Skeletal muscle tissue (tissue), 4 donors: ENCODE results near the gene FAF1. TPM values are rescaled to one million over a fixed set of nuclear protein-coding genes. Genes with fewer than 3 reads are reported as not detected.

ENCODE experiments used
- H3K27ac ChIP-seq: one replicate; pipeline ENCODE4 v1.7.0; 2013; ENCODE audit warnings: mild to moderate bottlenecking, low read depth, low read length, inconsistent platforms
- H3K27me3 ChIP-seq, 3 donors: one replicate each; pipeline ENCODE4 v1.7.0; 2013; ENCODE audit warnings: low read length in 3 of 3; ENCODE audit not compliant: control insufficient read depth in 3 of 3, insufficient read depth in 3 of 3
- H3K36me3 ChIP-seq, 3 donors: one replicate each; pipeline ENCODE4 v1.7.0; 2013; ENCODE audit warnings: low read length in 3 of 3; ENCODE audit not compliant: control insufficient read depth in 3 of 3, insufficient read depth in 3 of 3
- H3K4me1 ChIP-seq, 3 donors: one replicate each; pipeline ENCODE4 v1.7.0; 2013; ENCODE audit warnings: low read length in 3 of 3, mild to moderate bottlenecking in 3 of 3; ENCODE audit not compliant: control insufficient read depth in 3 of 3, insufficient read depth in 3 of 3
- H3K4me3 ChIP-seq, 3 donors: one replicate each; pipeline ENCODE4 v1.7.0; 2013; ENCODE audit warnings: low read length in 3 of 3
- H3K9ac ChIP-seq, 3 donors: one replicate each; pipeline ENCODE4 v1.7.0; 2013; ENCODE audit warnings: low read length in 3 of 3, mild to moderate bottlenecking in 3 of 3, moderate library complexity in 2 of 3, low read depth in 1 of 3
- H3K9me3 ChIP-seq, 3 donors: one replicate each; pipeline ENCODE4 v1.7.0; 2013; ENCODE audit warnings: low read length in 3 of 3; ENCODE audit not compliant: control insufficient read depth in 3 of 3
- total RNA-seq: library from RNA; depleted of rRNA; stranded (reverse); fragments of >200 nt; gene quantifications from one replicate; pipeline ENCODE4 v1.2.3, GENCODE V29; 2014
- donor health status: Osteomylitis.

FAF1 gene
- total RNA-seq, 1 donor from 2014 or later, result 41.2 TPM

DNA sequence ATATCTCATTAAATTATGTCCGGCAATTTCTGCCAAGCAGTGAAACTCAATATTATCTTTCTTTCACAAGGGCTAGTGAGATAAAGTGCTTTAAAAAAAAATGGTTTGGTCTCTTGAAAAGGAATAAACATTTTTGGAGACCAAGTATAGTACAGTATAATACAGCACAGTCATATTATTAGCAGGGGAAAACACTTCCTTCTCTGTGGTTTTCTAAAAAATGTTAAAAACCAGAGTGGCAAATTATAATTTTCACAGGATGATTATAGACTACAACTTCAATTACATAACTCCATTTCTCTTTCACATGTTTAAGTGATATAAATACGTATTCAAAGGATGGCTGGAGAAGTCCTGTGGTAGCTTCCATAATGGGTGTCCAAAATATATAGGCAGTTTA is 366.6 kb downstream of the FAF1 start:
- H3K27ac ChIP-seq, result no peak overlapping the region
- peaks cover 4 to 12% (median 4%) of the 10 kb centered on the region in 3 donors for H3K36me3 ChIP-seq
- no peaks in the 10 kb centered on the region for H3K27me3 ChIP-seq
- H3K9ac ChIP-seq, result no peak overlapping the region
- H3K4me1 ChIP-seq, result no peaks in the 10 kb centered on the region
- H3K4me3 ChIP-seq, result no peak overlapping the region
- no peaks in the 10 kb centered on the region for H3K9me3 ChIP-seq

DNA sequence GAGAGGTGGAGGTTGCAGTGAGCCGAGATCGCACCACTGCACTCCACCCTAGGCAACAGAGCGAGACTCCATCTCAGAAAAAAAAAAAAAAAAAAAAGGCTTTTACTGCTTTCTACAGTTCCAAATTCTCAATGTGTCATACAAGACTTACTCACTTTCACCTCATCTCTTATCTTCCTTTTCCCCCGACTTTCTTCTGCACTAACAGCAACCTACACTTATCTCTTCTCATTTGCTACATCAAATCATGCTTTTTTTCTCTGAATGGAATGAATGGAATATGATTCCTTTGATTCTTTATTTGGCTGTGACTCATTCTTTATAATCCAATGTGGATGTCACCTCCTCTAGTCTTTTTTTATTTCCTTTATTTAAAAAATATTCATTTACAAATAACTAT is 368.5 kb downstream of the FAF1 start:
- Histone ChIP-seq H3K9me3 (no peaks in the 10 kb centered on the region), H3K9ac (no peak overlapping the region), H3K4me3 (no peak overlapping the region), H3K4me1 (no peaks in the 10 kb centered on the region), H3K27me3 (no peaks in the 10 kb centered on the region), H3K27ac (no peak overlapping the region), H3K36me3 (peaks cover 8 to 16% (median 10%) of the 10 kb centered on the region in 3 donors)

DNA sequence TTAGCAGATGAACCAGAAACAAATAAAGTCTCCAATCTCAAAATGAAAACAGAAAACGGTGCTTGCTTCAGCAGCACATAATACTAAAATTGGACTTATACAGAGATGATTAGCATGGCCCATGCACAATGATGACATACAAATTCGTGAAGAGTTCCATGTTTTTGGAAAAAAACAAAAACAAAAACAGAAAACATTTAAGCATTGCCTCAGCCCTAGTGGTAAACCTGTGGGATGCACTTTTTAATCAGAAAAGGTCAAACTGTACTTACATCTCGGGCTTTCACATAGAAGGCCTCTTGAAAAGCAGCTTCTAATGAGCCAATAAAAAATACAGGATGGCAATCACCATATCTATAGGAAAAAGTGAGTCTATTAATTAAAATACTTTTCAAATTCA is 377.7 kb downstream of the FAF1 start:
- no peak overlapping the region for H3K4me3 ChIP-seq
- no peak overlapping the region for H3K27ac ChIP-seq
- no peak overlapping the region for H3K9ac ChIP-seq
- H3K4me1 ChIP-seq, result no peaks in the 10 kb centered on the region
- H3K9me3 ChIP-seq, result no peaks in the 10 kb centered on the region
- H3K27me3 ChIP-seq, result no peaks in the 10 kb centered on the region
- H3K36me3 ChIP-seq, result peaks cover 0 to 6% (median 3%) of the 10 kb centered on the region in 3 donors

DNA sequence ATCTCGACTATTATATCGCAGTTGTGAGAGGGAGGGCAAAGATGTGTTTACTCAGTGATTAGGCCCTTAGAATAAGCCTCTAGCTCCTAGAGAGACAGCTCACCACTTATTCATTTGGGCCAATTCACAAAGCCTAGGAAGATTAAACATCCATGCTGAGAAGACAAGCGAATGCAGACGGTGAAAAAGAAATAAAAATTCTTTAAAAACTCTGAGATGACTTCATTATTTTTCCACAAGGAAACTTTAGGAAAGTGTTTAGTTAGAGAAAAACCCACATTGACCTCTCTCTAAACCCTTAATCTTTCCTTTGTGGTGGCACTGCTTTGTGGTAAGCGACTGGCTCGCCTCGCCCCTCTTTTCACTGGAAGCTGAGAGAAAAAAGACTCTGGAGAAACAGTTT is 390.0 kb downstream of the FAF1 start:
- Histone ChIP-seq H3K4me3 (no peak overlapping the region), H3K36me3 (peaks cover 0 to 5% (median 5%) of the 10 kb centered on the region in 3 donors), H3K4me1 (no peaks in the 10 kb centered on the region), H3K27me3 (no peaks in the 10 kb centered on the region), H3K27ac (no peak overlapping the region), H3K9me3 (no peaks in the 10 kb centered on the region), H3K9ac (no peak overlapping the region)

DNA sequence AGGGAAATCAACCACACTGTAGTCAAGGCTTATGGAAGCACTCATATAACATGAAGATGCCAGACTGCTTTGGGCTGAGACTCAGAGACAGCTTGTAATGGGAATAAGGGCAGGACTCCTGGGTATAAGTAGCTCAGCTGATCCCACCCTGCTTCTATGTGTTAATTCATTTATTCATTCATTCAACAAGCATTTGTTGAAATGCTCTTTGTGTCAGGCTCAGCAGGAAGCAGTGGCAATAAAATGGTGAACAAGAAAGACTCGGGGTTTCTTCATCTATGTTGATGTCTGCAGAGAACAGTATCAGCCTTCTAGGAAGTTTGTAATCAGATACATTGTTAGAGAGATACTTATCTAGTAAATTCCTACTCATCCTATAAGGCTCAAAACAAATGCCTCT is 391.3 kb downstream of the FAF1 start:
- H3K36me3 ChIP-seq, result peaks cover 0 to 5% (median 5%) of the 10 kb centered on the region in 3 donors
- no peak overlapping the region for H3K4me3 ChIP-seq
- H3K27me3 ChIP-seq, result no peaks in the 10 kb centered on the region
- no peaks in the 10 kb centered on the region for H3K4me1 ChIP-seq
- no peaks in the 10 kb centered on the region for H3K9me3 ChIP-seq
- no peak overlapping the region for H3K27ac ChIP-seq
- H3K9ac ChIP-seq, result no peak overlapping the region

DNA sequence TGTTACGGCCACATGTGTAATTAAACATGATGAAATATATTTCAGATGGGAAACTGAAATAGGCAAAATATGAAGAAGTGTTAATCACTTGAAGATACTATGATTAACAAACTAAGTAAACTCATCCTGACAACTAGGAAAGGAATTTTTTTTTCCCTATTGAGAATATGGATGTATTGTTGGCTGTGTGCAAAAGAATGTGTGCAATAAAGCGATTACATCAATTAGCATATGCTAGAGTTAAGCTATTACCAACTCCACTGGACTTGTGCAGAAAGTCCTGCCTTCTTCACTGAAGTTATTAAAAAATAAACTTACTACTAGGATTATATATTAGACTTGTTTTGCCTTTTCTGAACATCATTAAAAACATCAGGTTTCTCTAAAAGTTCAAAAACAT is 393.7 kb downstream of the FAF1 start:
- H3K4me1 ChIP-seq, result no peaks in the 10 kb centered on the region
- no peaks in the 10 kb centered on the region for H3K9me3 ChIP-seq
- H3K27me3 ChIP-seq, result no peaks in the 10 kb centered on the region
- H3K27ac ChIP-seq, result no peak overlapping the region
- no peak overlapping the region for H3K4me3 ChIP-seq
- no peak overlapping the region for H3K9ac ChIP-seq
- peaks cover 0 to 5% (median 5%) of the 10 kb centered on the region in 3 donors for H3K36me3 ChIP-seq

DNA sequence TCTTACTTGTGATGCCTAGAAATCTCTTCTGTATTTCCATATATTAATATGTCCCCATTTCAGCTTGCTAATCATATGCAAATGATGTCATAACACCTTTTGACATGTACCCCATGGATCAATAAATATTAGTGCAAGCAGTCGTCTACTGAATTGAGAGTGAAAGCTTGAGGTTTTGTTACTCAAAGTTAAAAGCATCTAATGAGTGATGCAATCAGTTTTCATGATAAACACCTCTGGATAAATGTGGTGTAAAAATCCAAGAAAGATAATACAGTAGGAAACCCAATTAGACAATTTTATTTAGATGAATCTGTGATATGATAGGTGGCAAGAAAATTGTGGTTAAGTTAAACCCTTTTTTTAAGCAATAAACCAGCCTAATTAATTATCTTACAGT is 395.6 kb downstream of the FAF1 start:
- H3K27ac ChIP-seq, result no peak overlapping the region
- no peaks in the 10 kb centered on the region for H3K4me1 ChIP-seq
- no peaks in the 10 kb centered on the region for H3K9me3 ChIP-seq
- H3K9ac ChIP-seq, result no peak overlapping the region
- H3K36me3 ChIP-seq, result peaks cover 0 to 12% (median 5%) of the 10 kb centered on the region in 3 donors
- H3K4me3 ChIP-seq, result no peak overlapping the region
- H3K27me3 ChIP-seq, result no peaks in the 10 kb centered on the region

DNA sequence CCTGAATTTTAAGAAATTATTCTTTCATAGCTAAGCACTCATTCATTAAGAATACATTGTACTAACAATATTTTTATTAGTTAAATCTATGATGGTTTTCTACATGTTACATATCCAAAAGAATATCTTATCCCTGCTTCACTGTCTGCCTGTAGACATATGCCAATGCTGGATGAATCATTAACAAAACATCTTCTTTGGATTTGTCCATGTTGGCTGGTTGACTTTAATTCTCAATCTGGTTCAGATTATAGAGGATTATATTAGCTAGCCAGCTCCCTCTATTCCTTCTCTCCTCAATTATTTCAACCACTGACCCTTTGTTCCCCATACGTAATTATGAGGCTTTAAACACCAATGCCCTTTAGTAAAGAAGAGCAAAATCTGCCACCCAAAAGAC is 398.0 kb downstream of the FAF1 start:
- Histone ChIP-seq H3K9me3 (no peaks in the 10 kb centered on the region), H3K9ac (no peak overlapping the region), H3K4me1 (no peaks in the 10 kb centered on the region), H3K27ac (no peak overlapping the region), H3K36me3 (peaks cover 0 to 12% (median 5%) of the 10 kb centered on the region in 3 donors), H3K27me3 (no peaks in the 10 kb centered on the region), H3K4me3 (no peak overlapping the region)

DNA sequence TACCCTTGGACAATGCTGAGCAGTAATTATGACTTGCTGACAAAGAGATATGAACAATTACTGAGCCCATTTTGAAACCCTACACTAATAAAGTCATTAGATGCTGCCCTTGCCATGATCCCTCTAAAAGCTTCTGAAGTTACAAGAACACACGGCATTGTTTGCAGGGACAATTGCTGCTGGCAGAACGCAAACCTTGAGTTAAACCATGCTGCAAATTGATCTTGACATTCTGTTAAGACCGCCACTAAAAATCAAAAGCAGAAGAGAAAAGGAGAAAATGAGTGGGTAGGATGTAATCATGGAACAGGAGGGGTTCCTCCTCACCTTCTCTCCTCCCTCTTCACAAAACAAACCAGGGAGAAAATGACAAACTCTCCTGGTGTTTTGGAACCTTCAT is 400.6 kb downstream of the FAF1 start:
- no peak overlapping the region for H3K27ac ChIP-seq
- no peaks in the 10 kb centered on the region for H3K4me1 ChIP-seq
- H3K9me3 ChIP-seq, result no peaks in the 10 kb centered on the region
- no peak overlapping the region for H3K4me3 ChIP-seq
- H3K36me3 ChIP-seq, result peaks cover 0 to 9% (median 0%) of the 10 kb centered on the region in 3 donors
- H3K27me3 ChIP-seq, result no peaks in the 10 kb centered on the region
- no peak overlapping the region for H3K9ac ChIP-seq

DNA sequence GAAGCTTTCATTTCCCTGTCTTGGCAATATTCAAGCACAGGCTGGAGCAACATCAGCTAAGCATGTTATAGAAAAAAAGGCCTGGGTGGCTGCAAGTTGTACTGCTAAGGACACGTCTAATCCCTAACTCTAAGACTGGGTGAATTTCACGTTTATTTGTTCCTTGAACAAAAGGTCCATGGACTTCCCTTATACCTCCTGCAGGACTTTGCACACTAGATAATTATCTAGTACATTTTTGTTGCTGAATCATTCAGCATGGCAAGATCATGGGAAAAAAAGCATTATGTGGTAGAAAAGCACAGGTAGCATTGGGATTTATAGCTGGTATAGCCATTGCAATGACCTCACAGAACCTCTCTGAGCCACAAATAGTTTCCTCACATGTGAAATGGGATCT is 406.1 kb downstream of the FAF1 start:
- Histone ChIP-seq H3K4me3 (no peak overlapping the region), H3K27ac (no peak overlapping the region), H3K27me3 (no peaks in the 10 kb centered on the region), H3K9ac (no peak overlapping the region), H3K36me3 (no peaks in the 10 kb centered on the region), H3K9me3 (no peaks in the 10 kb centered on the region), H3K4me1 (no peaks in the 10 kb centered on the region)

DNA sequence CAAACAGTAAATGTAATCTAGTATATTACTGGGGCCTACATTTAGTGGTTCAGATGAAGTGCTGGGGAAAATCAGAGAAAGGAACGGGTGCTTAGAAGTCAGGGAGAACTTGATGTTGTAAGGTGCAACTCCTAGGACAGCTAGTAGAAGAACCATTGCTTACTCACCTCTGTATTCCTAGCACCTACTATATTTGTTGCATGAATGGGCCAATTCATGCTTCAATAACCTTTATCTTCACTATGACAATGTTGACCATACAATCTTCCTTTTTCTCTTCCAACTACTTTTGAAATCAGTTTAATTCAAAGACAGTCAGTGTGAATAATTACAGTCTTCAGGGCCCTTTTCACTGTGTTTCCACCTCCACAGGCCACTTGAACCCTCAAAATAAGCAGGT is 411.8 kb downstream of the FAF1 start:
- Histone ChIP-seq H3K4me1 (no peaks in the 10 kb centered on the region), H3K27me3 (no peaks in the 10 kb centered on the region), H3K9ac (no peak overlapping the region), H3K9me3 (no peaks in the 10 kb centered on the region), H3K4me3 (no peak overlapping the region), H3K27ac (no peak overlapping the region), H3K36me3 (no peaks in the 10 kb centered on the region)
